AG09309 (cell line): Measurements from ENCODE around the gene ALOX12.
A peak's percentile ranks its signal among the peaks of the same experiment; 100 is the strongest.

Experiments
- DNase-seq: peaks from one replicate; pipeline ENCODE4 v3.0.0-alpha.2; 2010; ENCODE audit warnings: low read depth
- H3K4me3 ChIP-seq: 2 replicates; pipeline ENCODE4 v1.5.1; 2011; ENCODE audit warnings: mild to moderate bottlenecking, low read depth, low read length, moderate library complexity; ENCODE audit not compliant: control insufficient read depth
- TF ChIP-seq, protein P1 (sequence below): IDR thresholded peaks from 2 replicates; pipeline ENCODE4 v1.5.1; 2011; ENCODE audit warnings: mild to moderate bottlenecking, low read depth, low read length, inconsistent platforms; ENCODE audit not compliant: insufficient read depth, control insufficient read depth; ENCODE audit errors: missing control alignments

The ALOX12 gene

DNA sequence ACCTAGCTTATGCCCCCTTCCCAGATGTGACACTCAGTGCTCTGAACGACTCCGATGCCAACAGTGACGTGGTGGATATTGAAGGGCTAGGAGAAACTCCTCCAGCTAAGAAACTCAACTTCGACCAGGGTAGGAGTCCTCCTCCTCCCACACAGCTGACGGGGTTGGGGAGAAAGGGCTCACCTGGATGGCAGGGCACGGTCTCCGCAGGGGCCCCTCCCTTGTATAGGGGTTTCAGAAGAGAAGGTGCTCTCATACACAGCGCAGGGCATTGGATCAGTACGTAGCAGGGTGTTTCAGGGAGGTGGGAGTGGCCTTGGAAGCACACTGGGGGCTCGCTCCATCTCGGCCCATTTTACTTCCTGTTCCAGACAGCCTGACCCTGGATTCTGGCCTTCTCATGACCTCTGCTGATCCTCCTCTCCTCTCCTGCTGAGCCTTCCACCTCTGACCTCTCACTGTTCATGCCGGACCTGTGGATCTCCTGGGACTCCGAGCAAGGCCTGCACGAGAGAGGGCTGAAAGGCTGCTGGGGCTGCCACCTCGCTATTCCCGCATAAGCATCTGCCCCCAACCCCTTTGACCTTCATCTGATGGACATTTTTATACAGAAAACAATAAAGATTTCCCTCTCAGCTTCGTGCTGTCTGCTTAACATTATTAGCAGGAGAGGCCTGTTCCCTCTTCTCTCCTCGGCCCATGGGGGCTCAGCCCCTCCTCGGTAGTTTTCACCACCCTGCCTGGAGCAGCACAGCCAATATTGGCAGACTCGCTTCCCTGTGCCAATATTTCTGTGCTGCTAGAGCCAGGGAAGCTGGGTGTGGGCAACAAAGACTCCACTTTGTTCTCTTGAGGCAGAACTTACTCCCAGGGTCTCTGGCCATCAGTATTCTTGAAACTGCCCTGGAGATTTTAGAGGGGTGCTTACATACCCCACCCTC, 21.3 kb downstream of the ALOX12 start:
- DNase-seq = no peak
- TF ChIP-seq, protein P1, sequence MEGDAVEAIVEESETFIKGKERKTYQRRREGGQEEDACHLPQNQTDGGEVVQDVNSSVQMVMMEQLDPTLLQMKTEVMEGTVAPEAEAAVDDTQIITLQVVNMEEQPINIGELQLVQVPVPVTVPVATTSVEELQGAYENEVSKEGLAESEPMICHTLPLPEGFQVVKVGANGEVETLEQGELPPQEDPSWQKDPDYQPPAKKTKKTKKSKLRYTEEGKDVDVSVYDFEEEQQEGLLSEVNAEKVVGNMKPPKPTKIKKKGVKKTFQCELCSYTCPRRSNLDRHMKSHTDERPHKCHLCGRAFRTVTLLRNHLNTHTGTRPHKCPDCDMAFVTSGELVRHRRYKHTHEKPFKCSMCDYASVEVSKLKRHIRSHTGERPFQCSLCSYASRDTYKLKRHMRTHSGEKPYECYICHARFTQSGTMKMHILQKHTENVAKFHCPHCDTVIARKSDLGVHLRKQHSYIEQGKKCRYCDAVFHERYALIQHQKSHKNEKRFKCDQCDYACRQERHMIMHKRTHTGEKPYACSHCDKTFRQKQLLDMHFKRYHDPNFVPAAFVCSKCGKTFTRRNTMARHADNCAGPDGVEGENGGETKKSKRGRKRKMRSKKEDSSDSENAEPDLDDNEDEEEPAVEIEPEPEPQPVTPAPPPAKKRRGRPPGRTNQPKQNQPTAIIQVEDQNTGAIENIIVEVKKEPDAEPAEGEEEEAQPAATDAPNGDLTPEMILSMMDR = no peak
- no peak overlapping the region for H3K4me3 ChIP-seq

DNA sequence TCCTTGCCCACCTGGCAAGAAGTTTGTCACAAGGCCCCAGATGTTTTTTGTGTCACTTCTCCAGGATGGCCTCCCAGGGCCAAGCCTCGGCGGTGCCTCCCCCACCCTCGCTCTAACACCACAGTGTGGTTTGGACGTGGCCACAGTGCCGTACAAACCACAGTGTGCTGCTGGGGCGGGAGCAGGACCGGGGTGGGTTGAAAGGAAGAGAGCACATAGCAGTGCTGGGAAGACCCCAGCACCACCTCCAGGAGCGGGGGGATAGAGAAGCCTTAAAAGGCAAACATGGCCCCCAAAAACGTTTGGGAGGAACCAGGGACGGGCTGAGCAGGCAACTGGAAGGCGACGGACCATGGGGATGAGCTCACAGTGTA, 22.0 kb downstream of the ALOX12 start:
- TF ChIP-seq, protein P1 = no peak
- no peak overlapping the region for H3K4me3 ChIP-seq
- DNase-seq = no peak

DNA sequence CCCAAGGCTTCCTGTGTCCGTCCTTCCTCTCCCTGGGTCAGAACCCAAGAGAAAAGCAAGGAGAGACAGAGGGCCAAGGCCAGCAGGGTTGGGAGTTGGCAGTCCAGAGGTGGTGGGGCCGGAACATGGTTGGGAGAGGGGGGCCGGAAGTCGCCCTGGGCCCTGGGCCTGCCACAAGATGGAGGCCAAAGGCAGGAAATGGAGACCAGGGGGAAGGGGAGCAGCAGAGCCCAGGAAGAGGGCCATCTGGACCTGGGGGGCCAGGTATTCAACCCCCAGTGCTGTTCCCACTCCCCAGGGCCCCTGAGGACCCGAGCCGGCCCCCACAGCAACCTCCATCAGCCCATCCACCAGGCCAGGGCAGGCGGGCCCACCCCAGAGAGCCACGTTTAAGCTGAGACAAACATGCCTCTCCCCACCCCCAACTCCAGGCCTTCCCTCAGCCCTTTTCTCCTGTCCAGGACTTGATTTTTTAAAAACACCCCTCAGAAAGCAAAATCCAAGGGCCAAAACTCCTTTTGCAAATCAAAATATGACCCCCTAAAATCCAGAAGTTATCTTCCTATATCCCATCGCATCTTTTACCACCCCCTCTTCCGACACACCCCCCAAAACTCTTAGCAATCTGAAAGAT, 22.6 kb downstream of the ALOX12 start:
- TF ChIP-seq, protein P1 = no peak
- DNase-seq = no peak
- H3K4me3 ChIP-seq = no peak overlapping the region; the same call in 1 of the 2 replicates

DNA sequence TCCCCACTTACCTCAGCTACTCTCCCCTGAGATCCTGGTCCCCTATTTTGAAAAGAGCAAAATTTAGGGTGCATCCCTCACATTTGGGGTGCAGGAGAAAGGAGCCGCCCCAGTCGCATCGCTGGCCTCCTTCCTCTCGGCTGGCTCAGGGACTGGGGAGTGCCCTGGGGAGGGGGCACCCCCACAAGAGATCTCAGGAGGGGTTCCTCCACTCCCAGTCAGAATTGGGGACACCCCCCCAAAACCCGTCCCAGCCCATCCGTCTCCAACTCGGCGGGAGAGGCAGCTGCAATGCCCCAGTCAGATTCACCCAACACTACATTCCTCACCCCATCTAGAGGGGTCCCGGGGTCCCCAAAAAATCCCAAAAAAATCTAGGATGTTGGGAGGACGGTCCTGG, 23.5 kb downstream of the ALOX12 start:
- peak overlapping the region; percentile 52 for H3K4me3 ChIP-seq
- TF ChIP-seq, protein P1 = no peak
- no peak for DNase-seq

DNA sequence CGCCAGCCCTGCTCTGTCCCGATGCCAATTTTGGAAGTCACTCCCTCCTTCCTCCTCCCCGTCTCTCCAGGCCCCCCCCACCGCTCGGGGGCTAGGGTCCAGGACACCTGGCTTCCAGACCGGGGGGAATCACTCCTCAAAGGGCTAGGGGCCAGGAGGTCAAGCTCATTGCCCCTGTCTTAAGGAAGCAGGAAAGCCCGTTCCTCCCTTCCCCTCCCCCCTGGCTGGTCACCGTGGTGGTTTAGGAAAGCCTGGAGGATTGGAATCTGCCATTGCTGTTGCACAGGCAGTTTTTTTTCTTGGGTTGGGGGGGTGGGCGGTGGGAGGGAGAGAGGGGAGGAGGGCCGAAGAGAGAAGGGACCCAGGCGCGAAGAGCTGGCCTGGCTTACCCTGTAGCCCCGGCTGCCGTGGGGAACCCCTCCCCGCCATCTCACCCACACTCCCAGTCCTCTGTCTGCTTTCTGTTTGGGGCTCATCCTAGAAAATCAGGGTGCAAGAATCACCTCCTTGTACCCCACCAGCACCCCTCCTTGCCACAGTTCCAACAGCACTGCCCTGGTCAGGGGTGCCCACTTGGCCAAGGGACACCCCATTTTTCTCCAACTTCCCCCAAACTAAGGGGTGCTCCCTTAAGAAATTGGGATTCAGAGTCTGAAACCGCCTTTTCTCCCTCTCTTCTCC, 24.1 kb downstream of the ALOX12 start:
- TF ChIP-seq, protein P1 = no peak
- no peak for DNase-seq
- peak overlapping the region; percentile 52 for H3K4me3 ChIP-seq

DNA sequence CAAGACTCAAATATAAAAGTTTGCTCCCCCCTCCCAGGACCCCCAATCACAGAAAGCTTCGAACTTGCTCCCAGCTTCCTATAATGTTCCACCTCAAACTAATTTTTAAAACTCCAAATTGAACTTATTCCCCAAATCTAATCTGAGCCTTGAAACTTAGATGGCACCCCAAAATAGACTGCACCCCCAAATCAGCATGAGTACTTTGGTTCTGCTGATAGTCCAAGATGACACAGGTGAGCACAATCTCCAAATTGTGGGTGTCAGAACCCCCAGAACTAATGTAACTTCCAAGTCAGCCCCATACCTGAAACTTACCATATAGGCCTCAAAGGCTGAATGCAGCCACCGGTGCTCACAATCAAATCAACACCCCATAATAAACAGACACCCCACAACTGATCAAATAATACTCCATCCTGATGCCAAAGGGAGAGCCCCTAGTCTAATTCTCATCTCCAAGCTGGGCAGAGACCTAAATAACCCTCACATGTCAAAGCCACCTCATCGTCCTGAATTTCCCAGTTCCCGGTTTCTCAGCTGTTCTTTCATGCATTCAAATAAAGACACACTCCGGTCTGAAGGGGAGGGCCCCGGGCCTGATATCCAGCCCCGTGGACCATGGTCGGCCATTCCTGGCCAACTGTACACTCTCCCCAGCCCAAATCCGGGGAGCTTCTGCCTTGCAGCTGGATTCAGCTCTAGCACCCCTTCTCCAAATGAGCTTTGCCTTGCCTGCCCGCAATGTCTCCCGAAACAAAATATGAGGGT, 25.2 kb downstream of the ALOX12 start:
- TF ChIP-seq, protein P1 = no peak
- DNase-seq = no peak
- no peak overlapping the region for H3K4me3 ChIP-seq
